Sigmoid colon (tissue), 7 donors: ENCODE data around the gene GPC5. TPM values are rescaled to one million over a fixed set of nuclear protein-coding genes. Genes with fewer than 3 reads are reported as not detected.

ENCODE experiments used
- DNase-seq: peaks from one replicate; pipeline ENCODE4 v3.0.0-alpha.2; 2019
- H3K27ac ChIP-seq, 4 donors: fragments of 200-600 bp; sonication (generic); one replicate each; pipeline ENCODE4 v1.5.1; 2016 to 2019; ENCODE audit warnings: mild to moderate bottlenecking in 1 of 4
- H3K27me3 ChIP-seq, 3 donors: fragments of 200-600 bp; sonication (generic); one replicate each; pipeline ENCODE4 v1.5.1; 2019; ENCODE audit warnings: mild to moderate bottlenecking in 1 of 3
- H3K36me3 ChIP-seq, 4 donors: fragments of 200-600 bp; sonication (generic); one replicate each; pipeline ENCODE4 v1.5.1; 2016 to 2019
- H3K4me1 ChIP-seq, 4 donors: fragments of 200-600 bp; sonication (generic); one replicate each; pipeline ENCODE4 v1.5.1; 2017 to 2019
- H3K4me3 ChIP-seq, 4 donors: fragments of 200-600 bp; sonication (generic); one replicate each; pipeline ENCODE4 v1.5.1; 2017 to 2019; ENCODE audit warnings: mild to moderate bottlenecking in 2 of 4, moderate library complexity in 1 of 4
- H3K9me3 ChIP-seq, 4 donors: fragments of 200-600 bp in 3 of 4; sonication (generic) in 3 of 4; one replicate each; pipeline versions ENCODE4 v1.5.1 to v1.6.1; 2013 to 2019
- EP300 ChIP-seq, 4 donors: sonication (generic); formaldehyde crosslinking; IDR thresholded peaks; one replicate each; pipeline ENCODE4 v1.6.1; 2017; ENCODE audit warnings: antibody characterized with exemption in 4 of 4
- POLR2A ChIP-seq, 2 donors: fragments of 450-650 bp; IDR thresholded peaks; one replicate each; pipeline ENCODE4 v1.6.1; 2016; ENCODE audit warnings: antibody characterized with exemption in 2 of 2, mild to moderate bottlenecking in 2 of 2, moderate library complexity in 2 of 2
- POLR2AphosphoS5 ChIP-seq, 4 donors: sonication (generic); formaldehyde crosslinking; IDR thresholded peaks; one replicate each; pipeline ENCODE4 v1.6.1; 2017; ENCODE audit warnings: antibody characterized with exemption in 4 of 4
- WGBS, 2 donors: extraction: QIAGEN DNeasy Blood & Tissue Kit; methylation state at CpG; one replicate each; pipeline ENCODE4 v1.1.7; 2013; 5-methylcytosine and 5-hydroxymethylcytosine counted together
- intact Hi-C: fragments of 100-400 bp; cut with DNase I; formaldehyde crosslinking; loops from one replicate; pipeline ENCODE4 v1.15.1; 2023
- polyA plus RNA-seq, 3 donors: library from polyadenylated mRNA; stranded (reverse); fragments of 200-250 nt; gene quantifications; one replicate each; pipeline ENCODE4 v1.2.3, GENCODE V29; 2013
- total RNA-seq, 4 donors: library from RNA; depleted of rRNA; stranded (reverse); fragments of >200 nt; gene quantifications; one replicate each; pipeline ENCODE4 v1.1.0, GENCODE V29; 2016
- TF ChIP-seq, protein P1 (sequence below), 4 experiments: fragments of 450-650 bp in 3 of 4; fragments of 200-600 bp in 1 of 4; IDR thresholded peaks; one replicate each; pipeline ENCODE4 v1.5.1; 2016 to 2019; ENCODE audit warnings: antibody characterized with exemption in 4 of 4, mild to moderate bottlenecking in 3 of 4, moderate library complexity in 2 of 4
- donor health status: healthy with polysubstance abuse.
- donor health status: Bipolar disorder and iron deficiency.
- donor health status: healthy.

Gene GPC5
- total and polyA plus RNA-seq, 7 donors: 0.39 to 3.9 (median 2.9) TPM; not detected in 2

DNA sequence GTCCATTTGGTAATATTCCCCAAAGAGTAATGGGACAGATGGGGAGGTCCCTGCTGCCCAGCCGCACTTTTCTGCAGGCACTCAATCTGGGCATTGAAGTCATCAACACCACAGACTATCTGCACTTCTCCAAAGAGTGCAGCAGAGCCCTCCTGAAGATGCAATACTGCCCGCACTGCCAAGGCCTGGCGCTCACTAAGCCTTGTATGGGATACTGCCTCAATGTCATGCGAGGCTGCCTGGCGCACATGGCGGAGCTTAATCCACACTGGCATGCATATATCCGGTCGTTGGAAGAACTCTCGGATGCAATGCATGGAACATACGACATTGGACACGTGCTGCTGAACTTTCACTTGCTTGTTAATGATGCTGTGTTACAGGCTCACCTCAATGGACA is 295.0 kb downstream of the GPC5 start:
- Histone ChIP-seq H3K36me3 (no peaks in the 10 kb centered on the region), H3K9me3 (no peaks in the 10 kb centered on the region), H3K27me3 (no peaks in the 10 kb centered on the region), H3K27ac (no peak overlapping the region), H3K4me1 (no peaks in the 10 kb centered on the region), H3K4me3 (no peak overlapping the region)
- 95 to 96% methylated on average over 11 of the region's 11 CpGs for WGBS, 2 donors
- intact Hi-C loops: no loop called here
- no peak for DNase-seq
- TF ChIP-seq POLR2A (IDR thresholded peaks at IDR 0.05) (no peak), POLR2AphosphoS5 (IDR thresholded peaks at IDR 0.05) (no peak), EP300 (IDR thresholded peaks at IDR 0.05) (no peak)
- TF ChIP-seq, protein P1, sequence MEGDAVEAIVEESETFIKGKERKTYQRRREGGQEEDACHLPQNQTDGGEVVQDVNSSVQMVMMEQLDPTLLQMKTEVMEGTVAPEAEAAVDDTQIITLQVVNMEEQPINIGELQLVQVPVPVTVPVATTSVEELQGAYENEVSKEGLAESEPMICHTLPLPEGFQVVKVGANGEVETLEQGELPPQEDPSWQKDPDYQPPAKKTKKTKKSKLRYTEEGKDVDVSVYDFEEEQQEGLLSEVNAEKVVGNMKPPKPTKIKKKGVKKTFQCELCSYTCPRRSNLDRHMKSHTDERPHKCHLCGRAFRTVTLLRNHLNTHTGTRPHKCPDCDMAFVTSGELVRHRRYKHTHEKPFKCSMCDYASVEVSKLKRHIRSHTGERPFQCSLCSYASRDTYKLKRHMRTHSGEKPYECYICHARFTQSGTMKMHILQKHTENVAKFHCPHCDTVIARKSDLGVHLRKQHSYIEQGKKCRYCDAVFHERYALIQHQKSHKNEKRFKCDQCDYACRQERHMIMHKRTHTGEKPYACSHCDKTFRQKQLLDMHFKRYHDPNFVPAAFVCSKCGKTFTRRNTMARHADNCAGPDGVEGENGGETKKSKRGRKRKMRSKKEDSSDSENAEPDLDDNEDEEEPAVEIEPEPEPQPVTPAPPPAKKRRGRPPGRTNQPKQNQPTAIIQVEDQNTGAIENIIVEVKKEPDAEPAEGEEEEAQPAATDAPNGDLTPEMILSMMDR (IDR thresholded peaks at IDR 0.05): no peak

DNA sequence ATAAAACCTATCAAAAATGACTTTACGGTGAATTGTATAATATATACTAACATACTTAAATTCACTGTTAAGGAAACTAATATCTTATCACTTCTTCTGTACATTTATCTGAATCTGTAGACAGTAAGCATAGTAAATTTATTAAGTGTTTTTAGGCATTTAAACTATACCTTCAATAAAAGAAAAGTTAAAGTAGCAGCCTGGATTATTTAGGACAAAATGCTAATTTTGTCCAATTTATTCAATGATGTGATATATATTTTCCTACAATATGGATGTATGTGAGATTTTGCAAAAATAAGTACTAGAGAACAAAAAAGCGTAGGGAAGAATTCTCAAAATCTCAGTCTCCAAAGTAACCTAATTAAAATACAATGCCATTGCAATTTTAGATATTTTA is 299.9 kb downstream of the GPC5 start:
- Histone ChIP-seq H3K4me1 (no peaks in the 10 kb centered on the region), H3K9me3 (no peaks in the 10 kb centered on the region), H3K4me3 (no peak overlapping the region), H3K27me3 (no peaks in the 10 kb centered on the region), H3K27ac (no peak overlapping the region), H3K36me3 (no peaks in the 10 kb centered on the region)
- no peak for DNase-seq
- 94 to 97% methylated on average over 2 of the region's 2 CpGs for WGBS, 2 donors
- TF ChIP-seq EP300 (IDR thresholded peaks at IDR 0.05) (no peak), POLR2AphosphoS5 (IDR thresholded peaks at IDR 0.05) (no peak), POLR2A (IDR thresholded peaks at IDR 0.05) (no peak)
- TF ChIP-seq, protein P1 (IDR thresholded peaks at IDR 0.05): no peak
- intact Hi-C loops: no loop called here

DNA sequence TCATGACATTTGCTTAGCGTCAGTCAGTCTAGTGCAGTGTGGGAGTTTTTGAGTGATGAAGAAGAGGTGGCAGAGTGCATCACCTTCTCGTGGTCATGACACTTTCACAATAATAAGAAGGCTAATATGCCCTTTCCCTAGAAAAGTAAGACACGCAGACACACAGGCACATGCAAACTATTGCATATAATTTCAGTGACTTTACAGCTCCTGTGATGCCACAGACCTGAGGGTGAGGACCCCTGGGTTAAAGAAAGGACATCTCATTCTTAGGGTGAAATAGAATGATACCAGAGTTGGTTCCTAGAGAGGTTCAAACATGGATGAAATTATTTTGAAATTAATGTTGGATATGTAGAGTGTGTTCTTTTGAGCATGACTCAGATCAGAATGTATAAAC is 300.3 kb downstream of the GPC5 start:
- TF ChIP-seq POLR2A (IDR thresholded peaks at IDR 0.05) (no peak), EP300 (IDR thresholded peaks at IDR 0.05) (no peak), POLR2AphosphoS5 (IDR thresholded peaks at IDR 0.05) (no peak)
- TF ChIP-seq, protein P1 (IDR thresholded peaks at IDR 0.05): no peak
- DNase-seq: no peak
- Histone ChIP-seq H3K4me3 (no peak overlapping the region), H3K4me1 (no peaks in the 10 kb centered on the region), H3K27ac (no peak overlapping the region), H3K36me3 (no peaks in the 10 kb centered on the region), H3K27me3 (no peaks in the 10 kb centered on the region), H3K9me3 (no peaks in the 10 kb centered on the region)
- intact Hi-C loops: no loop called here
- 90% methylated on average over 3 of the region's 3 CpGs for WGBS, 2 donors

DNA sequence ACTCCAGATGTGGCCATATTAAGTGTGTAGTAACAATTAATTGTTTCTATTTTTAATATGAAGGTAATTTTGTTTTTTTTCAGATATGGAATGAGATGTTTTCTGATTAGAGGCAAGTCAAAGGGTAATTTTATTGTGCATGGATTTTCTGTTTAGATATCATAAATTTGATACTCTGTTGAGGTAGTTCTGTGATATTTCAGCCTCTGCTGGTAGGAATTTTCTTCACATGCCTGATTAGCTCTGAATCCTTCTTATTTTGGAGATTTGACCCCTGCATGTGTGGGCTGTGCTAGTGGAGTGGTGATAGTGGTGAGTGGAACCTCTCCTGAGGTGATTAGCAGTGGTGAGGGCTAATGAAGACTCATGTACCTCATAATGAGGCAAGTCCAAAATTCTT is 301.4 kb downstream of the GPC5 start:
- H3K4me1 ChIP-seq: no peaks in the 10 kb centered on the region
- H3K36me3 ChIP-seq: no peaks in the 10 kb centered on the region
- no peak for DNase-seq
- intact Hi-C loops: no loop called here
- no peak for TF ChIP-seq POLR2AphosphoS5 (IDR thresholded peaks at IDR 0.05)
- TF ChIP-seq, protein P1 (IDR thresholded peaks at IDR 0.05): no peak
- no peak overlapping the region for H3K4me3 ChIP-seq
- H3K27ac ChIP-seq: no peak overlapping the region
- H3K9me3 ChIP-seq: no peaks in the 10 kb centered on the region
- H3K27me3 ChIP-seq: no peaks in the 10 kb centered on the region

GRCh38 chr13:91701975-91702374 is 303.6 kb downstream of the GPC5 start:
- Histone ChIP-seq H3K4me1 (no peaks in the 10 kb centered on the region), H3K9me3 (no peaks in the 10 kb centered on the region), H3K27me3 (no peaks in the 10 kb centered on the region), H3K36me3 (no peaks in the 10 kb centered on the region), H3K4me3 (no peak overlapping the region), H3K27ac (no peak overlapping the region)
- no peak for DNase-seq
- intact Hi-C loops: no loop called here
- TF ChIP-seq POLR2AphosphoS5 (IDR thresholded peaks at IDR 0.05) (no peak), EP300 (IDR thresholded peaks at IDR 0.05) (no peak), POLR2A (IDR thresholded peaks at IDR 0.05) (no peak)
- TF ChIP-seq, protein P1 (IDR thresholded peaks at IDR 0.05): no peak
